ENCODE data around the gene ACTL10.

Gene ACTL10

DNA sequence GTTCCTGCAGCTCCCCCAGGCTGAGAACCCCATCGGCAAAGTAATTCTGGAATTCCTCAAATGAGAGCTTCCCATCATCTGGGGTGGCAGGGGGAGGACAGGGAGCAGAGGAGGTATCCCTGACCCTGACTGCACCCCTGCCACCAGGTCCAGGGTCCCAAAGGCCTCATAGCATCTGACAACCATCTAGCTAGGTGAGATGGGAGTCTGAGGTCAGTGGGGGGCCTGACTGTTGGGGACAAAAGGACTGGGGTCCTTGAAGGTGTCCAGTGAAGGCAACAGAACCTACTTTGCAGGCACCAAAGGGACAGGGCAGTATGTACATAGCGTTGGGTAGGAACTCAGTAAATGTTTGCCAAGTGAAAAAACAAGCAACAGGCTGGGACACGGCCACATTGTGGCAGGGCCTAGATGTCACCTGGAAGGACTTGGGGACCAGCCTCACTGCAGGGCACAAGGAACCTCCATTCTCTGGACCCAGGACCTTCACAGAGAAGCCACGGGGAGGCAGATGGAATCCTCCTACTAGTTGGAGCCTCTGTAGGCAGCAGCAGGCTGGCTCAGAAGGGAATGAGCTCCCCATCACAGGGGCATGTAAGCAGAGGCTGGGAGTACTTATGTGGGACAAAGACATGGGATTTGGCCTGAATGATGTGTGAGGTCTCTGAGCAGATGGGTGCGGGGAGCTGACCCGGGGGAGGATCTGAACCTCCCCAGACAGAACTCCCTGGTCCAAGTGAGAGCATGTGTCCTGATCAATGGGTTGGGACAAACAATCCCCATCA is 4.2 kb downstream of the ACTL10 start:
- DNase-seq (ENCODE audit: low spot score) = no peak
- TF ChIP-seq, protein P1, sequence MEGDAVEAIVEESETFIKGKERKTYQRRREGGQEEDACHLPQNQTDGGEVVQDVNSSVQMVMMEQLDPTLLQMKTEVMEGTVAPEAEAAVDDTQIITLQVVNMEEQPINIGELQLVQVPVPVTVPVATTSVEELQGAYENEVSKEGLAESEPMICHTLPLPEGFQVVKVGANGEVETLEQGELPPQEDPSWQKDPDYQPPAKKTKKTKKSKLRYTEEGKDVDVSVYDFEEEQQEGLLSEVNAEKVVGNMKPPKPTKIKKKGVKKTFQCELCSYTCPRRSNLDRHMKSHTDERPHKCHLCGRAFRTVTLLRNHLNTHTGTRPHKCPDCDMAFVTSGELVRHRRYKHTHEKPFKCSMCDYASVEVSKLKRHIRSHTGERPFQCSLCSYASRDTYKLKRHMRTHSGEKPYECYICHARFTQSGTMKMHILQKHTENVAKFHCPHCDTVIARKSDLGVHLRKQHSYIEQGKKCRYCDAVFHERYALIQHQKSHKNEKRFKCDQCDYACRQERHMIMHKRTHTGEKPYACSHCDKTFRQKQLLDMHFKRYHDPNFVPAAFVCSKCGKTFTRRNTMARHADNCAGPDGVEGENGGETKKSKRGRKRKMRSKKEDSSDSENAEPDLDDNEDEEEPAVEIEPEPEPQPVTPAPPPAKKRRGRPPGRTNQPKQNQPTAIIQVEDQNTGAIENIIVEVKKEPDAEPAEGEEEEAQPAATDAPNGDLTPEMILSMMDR (IDR thresholded peaks at IDR 0.05; ENCODE audit: extremely low read depth, missing control alignments) = no peak

DNA sequence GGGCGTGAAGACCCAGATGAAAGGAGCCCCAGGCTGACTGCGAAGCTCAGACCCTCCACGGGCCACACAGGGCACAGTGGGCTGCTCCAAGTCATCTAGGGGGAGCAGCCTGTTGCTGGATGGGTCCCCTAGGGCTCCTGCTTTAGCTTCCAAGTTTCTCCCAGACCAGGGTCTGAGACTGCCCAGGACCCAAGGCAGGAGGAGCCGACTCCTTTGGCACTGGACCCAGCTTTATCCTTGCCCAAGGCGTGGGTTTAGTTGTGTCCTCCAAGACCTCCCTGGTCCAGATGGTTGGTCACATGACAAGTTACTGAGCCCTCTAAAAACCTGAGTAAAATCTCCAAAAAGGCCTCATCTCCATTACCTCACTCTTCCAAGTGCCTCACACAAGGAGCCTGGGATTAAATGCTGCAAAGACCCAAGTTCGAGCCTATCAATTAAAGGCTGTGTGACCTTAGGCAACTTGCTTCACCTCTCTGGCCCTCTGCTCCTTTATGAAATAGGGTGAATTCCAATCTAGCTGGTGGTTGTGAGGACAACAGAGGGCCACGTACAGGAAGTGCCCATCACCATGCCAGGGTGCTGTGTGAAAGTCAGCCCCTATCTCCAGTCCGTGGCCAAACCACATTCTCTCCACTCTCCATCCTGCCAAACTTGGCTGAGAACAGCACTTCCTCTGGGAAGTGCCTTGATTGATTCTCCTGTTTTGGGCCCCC is 5.0 kb downstream of the ACTL10 start:
- TF ChIP-seq, protein P1 (IDR thresholded peaks at IDR 0.05; ENCODE audit: extremely low read depth, missing control alignments) = no peak
- no peak for DNase-seq (ENCODE audit: low spot score)

DNA sequence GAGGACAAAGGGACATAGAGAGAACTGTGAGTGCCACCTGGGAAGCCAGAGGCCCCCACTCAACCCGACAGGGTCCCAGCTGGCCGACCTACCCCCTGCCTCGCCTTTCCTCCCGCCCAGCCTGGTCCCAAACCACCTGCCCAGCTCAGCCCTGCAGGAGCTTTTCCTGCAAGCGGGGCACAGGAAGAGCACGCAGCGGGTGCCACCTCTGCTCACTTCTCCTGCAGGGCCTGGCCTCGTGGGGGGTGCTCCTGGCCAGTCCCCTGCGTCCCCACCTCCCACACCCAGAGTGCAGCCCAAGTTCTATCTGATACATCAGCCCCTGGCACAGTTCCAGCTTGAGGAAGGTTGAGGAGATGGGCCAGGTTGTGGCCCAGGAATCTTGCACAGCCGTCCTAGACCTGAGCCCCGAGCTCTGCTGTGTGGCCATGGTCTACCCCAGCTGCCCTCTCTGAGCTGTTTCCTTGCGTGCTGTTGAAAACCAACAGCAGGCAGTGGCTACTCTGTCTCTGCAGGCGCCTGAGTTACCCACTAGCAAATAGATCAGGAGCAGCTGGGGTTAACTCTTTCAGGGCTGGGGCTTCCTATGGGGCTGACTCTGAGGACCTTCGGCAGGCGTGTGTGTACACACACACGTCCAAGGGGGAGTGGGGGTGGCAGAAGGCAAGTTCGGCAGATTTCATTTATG is 5.8 kb downstream of the ACTL10 start:
- TF ChIP-seq, protein P1 (IDR thresholded peaks at IDR 0.05; ENCODE audit: extremely low read depth, missing control alignments) = no peak
- no peak for DNase-seq (ENCODE audit: low spot score)

DNA sequence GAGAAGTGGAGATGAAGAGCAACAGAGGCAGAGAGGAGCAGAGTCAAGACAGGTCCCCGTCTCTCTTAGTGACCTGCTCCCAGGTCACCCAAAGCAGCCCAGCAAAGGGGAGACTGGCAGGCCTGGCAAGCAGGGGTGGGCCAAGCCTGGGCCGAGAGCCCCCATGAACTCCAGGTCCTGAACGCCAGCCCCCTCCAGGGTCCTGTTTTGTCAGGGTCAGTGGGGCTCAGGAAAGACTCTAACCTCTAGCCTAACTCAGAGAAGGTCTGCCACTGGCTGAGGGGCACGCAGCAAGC is 6.3 kb downstream of the ACTL10 start:
- DNase-seq (ENCODE audit: low spot score) = no peak
- TF ChIP-seq, protein P1 (IDR thresholded peaks at IDR 0.05; ENCODE audit: extremely low read depth, missing control alignments) = no peak

DNA sequence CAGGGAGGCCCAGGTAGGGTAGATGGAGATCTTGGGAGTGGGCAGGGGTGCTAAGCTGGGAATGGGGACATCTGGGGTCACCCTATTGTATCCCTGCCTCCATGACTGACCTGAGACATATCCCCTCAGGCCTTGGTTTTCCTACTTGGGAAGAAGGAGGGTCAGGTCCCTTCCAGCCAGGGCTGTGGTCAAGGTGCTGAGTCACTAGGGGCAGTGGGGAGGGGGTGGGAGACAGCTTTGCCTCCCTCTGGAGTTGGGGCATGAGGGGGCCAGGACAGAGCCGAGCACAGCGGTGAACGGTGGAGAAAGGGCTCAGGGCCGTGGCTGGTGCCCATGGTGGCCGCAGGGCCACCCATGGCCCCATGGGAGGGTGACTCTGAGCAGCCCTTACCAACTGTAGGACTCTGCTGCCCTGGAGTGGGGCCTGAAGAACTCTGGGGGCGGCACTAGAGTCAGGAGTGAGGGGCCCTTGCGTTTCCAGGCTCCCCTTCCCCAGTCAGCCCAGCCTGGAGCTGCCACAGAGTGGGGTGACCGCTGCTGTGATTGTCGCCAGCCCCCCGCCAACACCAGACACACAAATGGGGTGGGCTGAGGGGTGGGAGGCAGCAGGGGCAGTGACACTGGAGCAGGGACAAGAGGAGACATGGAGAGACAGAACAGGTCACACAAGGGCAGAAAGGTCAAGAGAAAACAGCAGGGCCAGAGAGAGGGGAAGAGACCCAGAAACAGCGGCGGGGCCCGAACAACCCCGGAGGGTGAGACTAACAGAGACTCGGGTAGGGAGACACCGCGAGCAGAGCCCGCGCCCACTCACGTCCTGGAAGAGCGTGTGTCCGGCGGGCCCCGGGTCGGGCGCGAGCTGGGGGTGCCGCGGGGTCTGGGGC is 6.9 kb downstream of the ACTL10 start:
- TF ChIP-seq, protein P1 (IDR thresholded peaks at IDR 0.05; ENCODE audit: extremely low read depth, missing control alignments) = no peak
- peak; percentile 77 for DNase-seq (ENCODE audit: low spot score)

DNA sequence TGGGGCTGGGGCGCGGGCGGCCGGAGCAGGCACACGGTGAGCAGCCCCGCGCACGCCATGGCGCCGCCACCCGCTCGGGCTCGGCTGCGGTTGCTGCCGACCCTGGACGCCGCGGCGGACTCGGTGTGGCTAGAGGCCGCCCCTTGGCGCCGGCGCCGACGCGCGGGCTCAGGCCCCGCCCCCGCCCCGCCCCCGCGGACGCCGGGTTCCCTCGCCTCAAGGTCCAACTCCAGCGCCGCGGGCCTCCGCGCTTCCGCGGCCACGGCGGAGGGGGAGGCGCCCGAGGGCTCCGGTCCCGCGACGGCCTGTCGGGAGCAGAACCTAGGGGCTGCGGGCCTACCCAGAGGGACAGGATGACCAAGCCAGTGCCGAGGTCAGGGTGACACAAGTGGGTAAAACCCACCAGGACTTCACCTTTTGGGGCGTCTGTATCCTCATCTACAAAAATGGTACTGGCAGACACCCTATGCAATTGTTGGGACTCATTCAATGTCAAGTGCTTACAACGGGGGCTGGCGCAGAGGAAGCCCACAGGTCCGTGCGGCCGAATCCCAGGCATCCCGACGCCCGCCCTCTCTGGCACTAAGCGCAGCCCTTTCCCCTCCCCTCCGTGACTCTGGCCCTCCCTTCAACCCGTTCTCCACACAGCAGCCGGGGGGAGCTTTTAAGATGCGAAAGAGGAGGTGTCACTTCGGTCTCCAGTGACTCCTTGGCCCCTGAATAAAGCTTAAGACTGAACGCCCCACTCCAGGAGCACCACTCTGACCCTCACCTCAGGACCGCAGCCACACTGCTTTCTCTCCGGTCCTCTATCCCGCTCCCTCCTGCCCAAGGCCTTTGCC is 7.8 kb downstream of the ACTL10 start, which contains the start of gene NECAB3:
NECAB3 (minus strand) TSS at position 135 of the 842 bp plus-strand sequence; CDS start at position 59, 76 bp downstream.
- TF ChIP-seq, protein P1 (IDR thresholded peaks at IDR 0.05; ENCODE audit: extremely low read depth, missing control alignments) = no peak
- peak; percentile 94 for DNase-seq (ENCODE audit: low spot score)
